Measurements from ENCODE around the gene ZNF557.

DNA sequence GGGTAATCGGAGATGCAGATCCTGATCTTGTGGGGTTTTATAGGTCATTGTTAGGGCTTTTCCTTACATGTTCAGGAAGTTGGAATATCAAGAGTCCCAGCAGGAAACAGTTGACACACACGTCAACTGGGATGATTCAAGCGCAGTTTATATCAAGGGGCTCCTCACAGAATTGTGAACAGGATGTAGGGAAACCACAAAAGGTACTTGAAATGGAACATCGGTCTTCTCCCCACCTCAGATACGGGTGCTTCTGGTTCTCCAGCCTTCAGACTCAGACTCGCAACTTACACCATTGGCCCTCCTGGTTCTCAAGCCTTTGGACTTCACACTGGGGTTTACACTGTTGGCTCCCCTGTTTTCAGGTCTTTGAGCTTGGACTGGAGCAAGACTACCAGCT is 19.5 kb downstream of the ZNF557 start:
- TF ChIP-seq, protein P1, sequence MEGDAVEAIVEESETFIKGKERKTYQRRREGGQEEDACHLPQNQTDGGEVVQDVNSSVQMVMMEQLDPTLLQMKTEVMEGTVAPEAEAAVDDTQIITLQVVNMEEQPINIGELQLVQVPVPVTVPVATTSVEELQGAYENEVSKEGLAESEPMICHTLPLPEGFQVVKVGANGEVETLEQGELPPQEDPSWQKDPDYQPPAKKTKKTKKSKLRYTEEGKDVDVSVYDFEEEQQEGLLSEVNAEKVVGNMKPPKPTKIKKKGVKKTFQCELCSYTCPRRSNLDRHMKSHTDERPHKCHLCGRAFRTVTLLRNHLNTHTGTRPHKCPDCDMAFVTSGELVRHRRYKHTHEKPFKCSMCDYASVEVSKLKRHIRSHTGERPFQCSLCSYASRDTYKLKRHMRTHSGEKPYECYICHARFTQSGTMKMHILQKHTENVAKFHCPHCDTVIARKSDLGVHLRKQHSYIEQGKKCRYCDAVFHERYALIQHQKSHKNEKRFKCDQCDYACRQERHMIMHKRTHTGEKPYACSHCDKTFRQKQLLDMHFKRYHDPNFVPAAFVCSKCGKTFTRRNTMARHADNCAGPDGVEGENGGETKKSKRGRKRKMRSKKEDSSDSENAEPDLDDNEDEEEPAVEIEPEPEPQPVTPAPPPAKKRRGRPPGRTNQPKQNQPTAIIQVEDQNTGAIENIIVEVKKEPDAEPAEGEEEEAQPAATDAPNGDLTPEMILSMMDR (conservative IDR thresholded peaks at IDR 0.05; ENCODE audit: low read depth, low read length), result no peak
- TF ChIP-seq EZH2 (IDR thresholded peaks at IDR 0.05; ENCODE audit: borderline replicate concordance, low read depth, low read length, poor library complexity, severe bottlenecking), result no peak
